GM21526 (cell line): Measurements from ENCODE around the gene KDM5C.
"Not testable (repeated sequence)": the region's sequence is repeated elsewhere in the genome, so short reads cannot be mapped to it uniquely, and the experiment has no call there.

Experiments used
- ATAC-seq: cut with Tn5 transposase; IDR thresholded peaks from one replicate; pipeline ENCODE4 v1.9.1; 2021; ENCODE audit warnings: moderate library complexity; ENCODE audit not compliant: unreplicated experiment, low FRiP score

The KDM5C gene

DNA sequence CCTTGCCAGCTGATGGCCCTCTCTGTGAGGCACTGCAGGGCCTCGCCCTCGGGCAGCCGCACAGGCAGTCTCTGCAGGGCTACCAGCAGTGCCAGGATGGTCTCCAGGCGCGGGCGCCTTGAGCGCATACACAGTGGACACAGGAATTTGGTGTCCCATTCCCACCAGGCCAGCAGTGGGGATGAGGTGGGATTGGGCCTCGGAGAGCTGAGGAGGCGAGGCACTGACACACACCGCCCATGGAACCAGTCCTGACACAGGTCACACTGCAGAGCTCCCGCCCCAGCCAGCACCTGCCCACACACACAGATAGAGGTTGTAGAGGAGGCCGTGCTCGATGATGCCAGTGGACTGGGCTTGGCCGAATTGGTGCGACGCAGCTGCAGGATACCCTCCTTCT is 30.7 kb downstream of the KDM5C start:
- ATAC-seq, result no peak

DNA sequence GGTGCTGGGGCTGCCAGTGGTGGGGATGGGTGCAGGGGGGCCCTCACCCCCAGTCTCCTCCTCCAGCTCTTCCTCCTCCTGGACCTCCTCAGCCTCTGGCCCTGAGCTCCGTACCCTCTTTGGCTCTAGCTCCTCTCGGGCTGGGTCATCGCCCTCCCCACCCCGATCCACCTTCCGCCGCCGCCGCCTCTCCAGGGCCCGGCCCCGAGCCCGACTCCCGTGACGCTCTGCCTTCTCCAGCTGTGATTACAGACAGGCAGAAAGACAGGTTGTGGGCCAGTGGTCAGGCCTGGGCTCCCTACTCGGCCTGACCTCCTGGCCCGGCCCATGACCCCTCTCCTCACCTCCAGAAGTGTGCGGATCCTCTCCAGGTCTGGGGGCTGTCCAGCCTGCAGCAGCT is 31.9 kb downstream of the KDM5C start:
- no peak for ATAC-seq

GRCh38 chrX:53190363-53190960 is 34.5 kb downstream of the KDM5C start:
- no peak for ATAC-seq

DNA sequence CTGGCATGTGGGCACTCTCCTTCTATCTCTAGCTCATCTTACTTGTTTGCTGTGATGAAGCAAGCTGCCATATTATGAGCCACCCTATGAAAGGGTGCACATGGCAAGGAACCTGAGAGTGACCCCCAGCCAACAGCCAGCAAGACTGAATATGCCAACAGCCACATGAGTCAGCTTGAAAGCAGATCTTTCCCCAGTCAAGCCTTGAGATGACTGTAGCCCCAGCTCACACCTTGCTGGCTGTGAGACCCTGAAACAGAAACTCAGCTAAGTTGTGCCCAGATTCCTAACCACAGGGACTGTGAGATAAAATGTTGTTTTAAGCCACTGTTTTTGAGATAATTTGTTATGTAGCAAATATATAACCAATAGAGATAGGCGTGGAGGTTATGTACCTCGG is 36.2 kb downstream of the KDM5C start:
- no peak for ATAC-seq

DNA sequence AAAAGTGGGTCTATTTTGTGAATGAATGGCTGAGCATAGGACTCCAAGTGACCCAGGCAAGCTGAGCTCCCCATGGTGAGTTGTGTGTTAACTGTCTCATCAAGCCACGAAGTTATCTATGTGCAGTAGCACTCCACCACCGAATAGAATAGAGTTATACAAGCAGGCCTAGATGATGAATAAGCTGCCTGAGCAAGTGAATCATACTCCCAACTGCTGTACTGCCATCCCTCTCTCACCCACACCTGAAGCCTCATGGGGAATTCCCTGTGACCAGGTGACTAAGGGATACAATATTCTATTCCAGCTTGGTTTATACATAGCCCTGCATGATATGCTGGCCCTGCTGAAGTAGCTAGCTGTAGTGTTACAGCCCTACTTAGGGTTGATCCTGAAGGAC is 38.7 kb downstream of the KDM5C start:
- ATAC-seq, result no peak

GRCh38 chrX:53184836-53185235 is 40.2 kb downstream of the KDM5C start:
- no peak for ATAC-seq

DNA sequence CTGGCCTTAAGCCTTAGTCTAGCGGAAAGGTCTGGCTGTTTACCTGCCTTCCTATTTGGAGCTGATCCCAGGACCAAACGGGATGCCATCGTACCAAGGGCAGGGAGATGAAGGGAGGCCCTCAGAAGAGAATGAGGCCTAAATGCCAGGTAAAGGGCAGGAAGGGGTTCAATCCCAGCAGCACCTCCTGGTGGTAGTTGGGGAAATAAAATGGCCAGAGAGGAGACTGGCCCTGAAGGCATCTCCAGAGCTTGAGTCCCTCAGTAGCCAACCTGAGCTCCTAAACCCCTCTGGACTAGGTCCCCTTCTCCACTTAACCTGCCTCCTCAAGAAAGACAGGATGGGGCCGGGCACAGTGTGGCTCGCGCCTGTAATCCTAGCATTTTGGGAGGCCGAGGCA is 53.7 kb downstream of the KDM5C start:
- no peak for ATAC-seq

GRCh38 chrX:53166103-53166502 is 58.9 kb downstream of the KDM5C start:
- no peak for ATAC-seq

DNA sequence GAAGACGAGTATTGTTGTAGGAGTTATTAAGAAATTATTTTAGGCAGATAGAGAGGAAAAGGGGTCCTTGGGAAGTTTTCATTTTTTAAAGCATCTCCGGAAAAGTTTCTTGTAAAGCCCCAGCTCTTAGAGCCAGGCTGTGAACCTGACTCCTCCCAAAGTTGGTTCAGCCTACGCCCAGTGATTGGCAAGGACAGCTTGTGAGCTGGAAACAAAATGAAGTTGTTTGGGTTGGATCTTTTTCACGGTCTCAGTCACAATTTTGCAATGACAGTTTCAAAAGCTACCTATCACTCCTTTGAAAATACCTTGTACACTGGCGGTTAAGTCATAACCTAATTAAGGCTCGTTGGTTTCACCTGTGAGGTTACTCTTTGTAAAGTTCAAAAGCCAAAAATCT is 60.4 kb downstream of the KDM5C start:
- not testable (repeated sequence) for ATAC-seq

DNA sequence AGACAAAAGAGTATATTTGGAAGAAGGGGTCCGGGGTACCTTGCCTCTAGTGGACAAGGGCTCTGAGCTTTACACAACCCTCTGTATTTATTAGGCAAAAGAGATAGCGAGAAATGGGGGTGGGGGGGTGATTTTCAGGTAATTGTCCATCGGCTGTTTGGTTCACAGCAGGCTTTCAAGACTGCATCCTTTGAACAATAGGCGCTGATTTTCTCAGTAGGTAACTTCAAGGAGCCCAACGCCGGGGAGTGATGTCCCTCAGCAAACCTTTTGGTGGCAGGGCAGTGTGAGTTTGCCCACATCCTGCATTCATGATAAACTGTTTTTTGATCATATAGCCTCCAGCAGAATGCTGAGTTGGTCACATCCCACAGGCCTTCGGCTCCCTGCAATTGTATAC is 61.6 kb downstream of the KDM5C start:
- ATAC-seq, result no peak

- no peak for ATAC-seq
Measured at GRCh38 chrX:53160297-53160983, 64.6 kb downstream of the KDM5C start.

DNA sequence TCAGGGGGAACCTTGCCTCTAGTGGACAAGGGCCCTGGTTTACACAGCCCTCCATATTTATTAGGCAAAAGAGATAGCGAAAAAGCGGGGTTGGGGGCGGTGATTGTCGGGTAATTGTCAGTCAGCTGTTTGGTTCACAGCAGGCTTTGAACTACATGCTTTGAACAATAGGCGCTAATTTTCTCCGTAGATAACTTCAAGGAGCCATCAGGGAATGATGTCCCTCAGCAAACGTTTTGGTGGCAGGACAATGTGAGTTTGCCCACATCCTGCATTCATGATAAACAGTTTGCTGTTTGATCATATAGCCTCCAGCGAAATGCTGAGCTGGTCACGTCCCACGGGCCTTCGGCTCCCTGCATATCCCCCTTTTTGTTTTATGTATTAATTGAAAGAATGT is 65.8 kb downstream of the KDM5C start:
- ATAC-seq, result no peak

DNA sequence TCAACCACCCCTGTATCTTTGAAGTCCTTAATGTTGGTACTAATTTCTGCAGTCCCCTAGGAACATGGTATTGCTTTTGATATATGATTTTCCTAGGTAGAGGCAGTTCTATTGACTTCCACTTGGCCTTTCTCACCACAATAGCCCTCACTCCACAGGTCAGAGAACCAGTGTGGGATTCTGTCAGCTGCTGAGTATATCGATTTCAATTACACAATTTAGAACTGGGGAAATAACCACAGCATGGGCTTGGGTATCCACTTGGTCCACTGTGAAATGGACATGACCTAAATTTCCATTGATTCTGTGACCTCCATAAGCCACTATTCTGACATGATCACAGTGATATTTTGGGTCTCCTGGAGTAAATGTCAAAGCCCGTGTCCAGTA is 68.8 kb downstream of the KDM5C start:
- no peak for ATAC-seq

GRCh38 chrX:53155512-53156206 is 69.3 kb downstream of the KDM5C start:
- ATAC-seq, result no peak

DNA sequence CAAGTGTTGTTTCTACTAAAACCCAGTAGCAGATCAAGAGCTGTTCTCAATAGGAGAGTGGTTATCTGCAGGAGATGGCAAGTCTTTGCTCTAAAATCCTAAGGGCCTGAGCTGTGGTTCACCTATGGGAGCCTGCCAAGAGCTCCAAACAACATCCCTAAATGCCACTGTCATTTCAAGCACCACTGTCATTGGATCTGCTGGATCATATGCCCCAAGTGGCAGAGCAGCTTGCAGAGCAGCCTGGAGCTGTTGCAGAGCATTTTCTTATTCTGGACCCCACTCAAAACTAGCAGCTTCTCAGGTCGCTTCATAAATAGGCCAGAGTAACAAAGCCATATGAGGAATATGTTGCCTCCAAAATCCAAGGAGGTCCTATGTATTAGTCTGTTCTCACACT is 71.4 kb downstream of the KDM5C start:
- ATAC-seq, result no peak
